SW 1271 (cell line): Measurements from ENCODE around the gene RAI1.
A peak's percentile ranks its signal among the peaks of the same experiment; 100 is the strongest.

Experiments used
- DNase-seq, 2 experiments: peaks; one replicate each; lab custom pipeline; 2025; lab: John Stamatoyannopoulos, UW

The RAI1 gene

GRCh38 chr17:17767887-17768418 is 86.7 kb downstream of the RAI1 start:
- DNase-seq = no peak

- DNase-seq = no peak
These were observed 87.3 kb downstream of the RAI1 start for GRCh38 chr17:17768424-17769088.

GRCh38 chr17:17769869-17770631 is 88.8 kb downstream of the RAI1 start:
- DNase-seq = no peak

GRCh38 chr17:17770632-17771044 is 89.4 kb downstream of the RAI1 start:
- DNase-seq = no peak

GRCh38 chr17:17771498-17772201 is 90.4 kb downstream of the RAI1 start:
- DNase-seq = no peak

- DNase-seq = no peak
These were observed 91.0 kb downstream of the RAI1 start for GRCh38 chr17:17772231-17772630.

- DNase-seq = peak in 1 of 2 experiments; percentile 31
These were observed 93.0 kb downstream of the RAI1 start for GRCh38 chr17:17774009-17774881.

GRCh38 chr17:17776889-17777288 is 95.6 kb downstream of the RAI1 start:
- no peak for DNase-seq

- no peak for DNase-seq
These were observed 97.2 kb downstream of the RAI1 start for GRCh38 chr17:17778308-17779014.

- no peak for DNase-seq
These were observed 97.9 kb downstream of the RAI1 start for GRCh38 chr17:17779015-17779611.

- DNase-seq = no peak
These were observed 99.8 kb downstream of the RAI1 start for GRCh38 chr17:17780922-17781590.

GRCh38 chr17:17781591-17782496 is 100.6 kb downstream of the RAI1 start:
- DNase-seq = no peak

- DNase-seq = no peak
These were observed 101.4 kb downstream of the RAI1 start for GRCh38 chr17:17782523-17783115.

- no peak for DNase-seq
These were observed 102.0 kb downstream of the RAI1 start for GRCh38 chr17:17783116-17783824.

- DNase-seq = no peak
These were observed 102.8 kb downstream of the RAI1 start for GRCh38 chr17:17783825-17784656.

GRCh38 chr17:17784657-17785267 is 103.5 kb downstream of the RAI1 start:
- peak in 1 of 2 experiments; percentile 35 for DNase-seq

GRCh38 chr17:17785407-17785806 is 104.1 kb downstream of the RAI1 start:
- DNase-seq = no peak
